OCI-LY1 (cell line): ENCODE measurements around the gene COX4I1.

Source experiments
- H2AFZ ChIP-seq: fragments of 200-600 bp; sonication (generic), shearing (Covaris generic); 2 replicates; pipeline ENCODE4 v1.6.0; 2014; ENCODE audit warnings: antibody characterized with exemption, mild to moderate bottlenecking, low read length
- H3F3A ChIP-seq: fragments of 200-600 bp; sonication (generic), shearing (Covaris generic); 2 replicates; pipeline ENCODE4 v1.6.0; 2014; ENCODE audit warnings: mild to moderate bottlenecking, antibody characterized with exemption, low read length, moderate library complexity; ENCODE audit not compliant: insufficient read depth
- H3K27ac ChIP-seq: fragments of 200-600 bp; sonication (generic); 2 replicates; pipeline ENCODE4 v1.5.1; 2014; ENCODE audit warnings: low read length, mixed run types, mild to moderate bottlenecking, low read depth; ENCODE audit not compliant: poor library complexity, severe bottlenecking
- H3K27me3 ChIP-seq: fragments of 200-600 bp; sonication (generic); 2 replicates; pipeline ENCODE4 v1.6.0; 2014; ENCODE audit warnings: antibody characterized with exemption, mild to moderate bottlenecking, low read length, moderate library complexity; ENCODE audit not compliant: insufficient read depth
- H3K36me3 ChIP-seq: fragments of 200-600 bp; sonication (generic); 2 replicates; pipeline ENCODE4 v1.6.1; 2014; ENCODE audit warnings: mild to moderate bottlenecking, antibody characterized with exemption, low read length, moderate library complexity, mixed read lengths; ENCODE audit not compliant: insufficient read depth
- H3K4me1 ChIP-seq: fragments of 200-600 bp; sonication (generic); 2 replicates; pipeline ENCODE4 v1.5.1; 2014; ENCODE audit warnings: mild to moderate bottlenecking, low read length, moderate library complexity; ENCODE audit not compliant: insufficient read depth, severe bottlenecking
- H3K4me2 ChIP-seq: fragments of 200-600 bp; sonication (generic), shearing (Covaris generic); 2 replicates; pipeline ENCODE4 v1.6.1; 2014; ENCODE audit warnings: low read length
- H3K4me3 ChIP-seq: fragments of 200-600 bp; sonication (generic); 2 replicates; pipeline ENCODE4 v1.5.1; 2014; ENCODE audit warnings: low read length, low read depth, mild to moderate bottlenecking, mixed read lengths; ENCODE audit not compliant: poor library complexity, severe bottlenecking
- H3K79me2 ChIP-seq: fragments of 200-600 bp; shearing (Covaris generic); 2 replicates; pipeline ENCODE4 v1.6.1; 2016; ENCODE audit warnings: mixed run types, low read length, mixed read lengths; ENCODE audit not compliant: insufficient read depth
- H3K9ac ChIP-seq: fragments of 200-600 bp; sonication (generic), shearing (Covaris generic); 2 replicates; pipeline ENCODE4 v1.6.1; 2014; ENCODE audit warnings: mild to moderate bottlenecking, low read length, mixed read lengths
- H3K9me2 ChIP-seq: fragments of 200-600 bp; sonication (generic), shearing (Covaris generic); 2 replicates; pipeline ENCODE4 v1.6.1; 2014; ENCODE audit warnings: low read depth, mild to moderate bottlenecking, low read length, mixed read lengths
- H3K9me3 ChIP-seq: fragments of 200-600 bp; shearing (Covaris generic); 2 replicates; pipeline ENCODE4 v1.6.1; 2014; ENCODE audit warnings: low read length, mixed read lengths
- H4K20me1 ChIP-seq: fragments of 200-600 bp; sonication (generic), shearing (Covaris generic); 2 replicates; pipeline ENCODE4 v1.6.0; 2016; ENCODE audit warnings: mild to moderate bottlenecking, low read length; ENCODE audit not compliant: insufficient read depth
- CTCF ChIP-seq: fragments of 200-600 bp; sonication (generic), shearing (Covaris generic); IDR thresholded peaks from 2 replicates; pipeline ENCODE4 v1.5.1; 2017; ENCODE audit warnings: mild to moderate bottlenecking, antibody characterized with exemption, low read length, moderate library complexity, mixed read lengths
- EZH2 ChIP-seq: fragments of 200-600 bp; sonication (generic), shearing (Covaris generic); IDR thresholded peaks from 2 replicates; pipeline ENCODE4 v1.8.0; 2017; ENCODE audit warnings: borderline replicate concordance, mixed run types, mild to moderate bottlenecking, antibody characterized with exemption, low read length, moderate library complexity, mixed read lengths

The COX4I1 gene

GRCh38 chr16:85819245-85819644 lies 19.8 kb downstream of the COX4I1 start:
- Histone ChIP-seq H3K36me3 (no peaks in the 10 kb centered on the region), H3K79me2 (no peaks in the 10 kb centered on the region), H3K4me2 (no peak overlapping the region), H3F3A (no peaks in the 10 kb centered on the region), H3K27me3 (no peaks in the 10 kb centered on the region), H3K4me1 (peaks cover 12% of the 10 kb centered on the region), H4K20me1 (no peaks in the 10 kb centered on the region), H2AFZ (no peak overlapping the region), H3K9ac (no peak overlapping the region), H3K4me3 (no peak overlapping the region), H3K9me3 (no peaks in the 10 kb centered on the region), H3K27ac (no peak overlapping the region), H3K9me2 (no peaks in the 10 kb centered on the region)
- peak; percentile 67 for TF ChIP-seq CTCF
- no peak for TF ChIP-seq EZH2

GRCh38 chr16:85819771-85820170 lies 20.3 kb downstream of the COX4I1 start:
- H3K36me3 ChIP-seq = no peaks in the 10 kb centered on the region
- H3K4me3 ChIP-seq = no peak overlapping the region
- TF ChIP-seq EZH2 (no peak), CTCF (no peak)
- no peaks in the 10 kb centered on the region for H4K20me1 ChIP-seq
- no peak overlapping the region for H2AFZ ChIP-seq
- no peaks in the 10 kb centered on the region for H3K9me2 ChIP-seq
- H3K27me3 ChIP-seq = no peaks in the 10 kb centered on the region
- H3K9me3 ChIP-seq = no peaks in the 10 kb centered on the region
- H3K27ac ChIP-seq = no peak overlapping the region
- H3K4me1 ChIP-seq = peaks cover 12% of the 10 kb centered on the region
- H3K9ac ChIP-seq = no peak overlapping the region
- H3K79me2 ChIP-seq = no peaks in the 10 kb centered on the region
- no peak overlapping the region for H3K4me2 ChIP-seq
- H3F3A ChIP-seq = no peaks in the 10 kb centered on the region

- no peaks in the 10 kb centered on the region for H4K20me1 ChIP-seq
- H3K79me2 ChIP-seq = no peaks in the 10 kb centered on the region
- H3K36me3 ChIP-seq = no peaks in the 10 kb centered on the region
- no peaks in the 10 kb centered on the region for H3K27me3 ChIP-seq
- no peak overlapping the region for H3K9ac ChIP-seq
- no peak for TF ChIP-seq EZH2
- no peaks in the 10 kb centered on the region for H3K9me3 ChIP-seq
- H3K27ac ChIP-seq = no peak overlapping the region
- peaks cover 12% of the 10 kb centered on the region for H3K4me1 ChIP-seq
- H3K4me2 ChIP-seq = no peak overlapping the region; the same call in 1 of the 2 replicates
- no peaks in the 10 kb centered on the region for H3F3A ChIP-seq
- no peaks in the 10 kb centered on the region for H3K9me2 ChIP-seq
- no peak overlapping the region for H2AFZ ChIP-seq
- H3K4me3 ChIP-seq = no peak overlapping the region
These were observed 21.3 kb downstream of the COX4I1 start for GRCh38 chr16:85820604-85821372.
